ES-I3 (cell line): ENCODE measurements around the gene PRKCZ.

Experiments used
- H3K36me3 ChIP-seq: 2 replicates; pipeline ENCODE4 v1.6.1; 2013; ENCODE audit warnings: mild to moderate bottlenecking, low read length, control low read depth, moderate library complexity; ENCODE audit not compliant: insufficient read depth
- H3K4me1 ChIP-seq: 2 replicates; pipeline ENCODE4 v1.6.1; 2013; ENCODE audit warnings: mild to moderate bottlenecking, control low read depth, low read length; ENCODE audit not compliant: insufficient read depth
- H3K9ac ChIP-seq: 2 replicates; pipeline ENCODE4 v1.6.1; 2013; ENCODE audit warnings: low read depth, mild to moderate bottlenecking, low read length, moderate library complexity
- H3K9me3 ChIP-seq: 2 replicates; pipeline ENCODE4 v1.6.1; 2013; ENCODE audit warnings: mild to moderate bottlenecking, low read length, moderate library complexity; ENCODE audit not compliant: control insufficient read depth, insufficient read depth

The PRKCZ gene

DNA sequence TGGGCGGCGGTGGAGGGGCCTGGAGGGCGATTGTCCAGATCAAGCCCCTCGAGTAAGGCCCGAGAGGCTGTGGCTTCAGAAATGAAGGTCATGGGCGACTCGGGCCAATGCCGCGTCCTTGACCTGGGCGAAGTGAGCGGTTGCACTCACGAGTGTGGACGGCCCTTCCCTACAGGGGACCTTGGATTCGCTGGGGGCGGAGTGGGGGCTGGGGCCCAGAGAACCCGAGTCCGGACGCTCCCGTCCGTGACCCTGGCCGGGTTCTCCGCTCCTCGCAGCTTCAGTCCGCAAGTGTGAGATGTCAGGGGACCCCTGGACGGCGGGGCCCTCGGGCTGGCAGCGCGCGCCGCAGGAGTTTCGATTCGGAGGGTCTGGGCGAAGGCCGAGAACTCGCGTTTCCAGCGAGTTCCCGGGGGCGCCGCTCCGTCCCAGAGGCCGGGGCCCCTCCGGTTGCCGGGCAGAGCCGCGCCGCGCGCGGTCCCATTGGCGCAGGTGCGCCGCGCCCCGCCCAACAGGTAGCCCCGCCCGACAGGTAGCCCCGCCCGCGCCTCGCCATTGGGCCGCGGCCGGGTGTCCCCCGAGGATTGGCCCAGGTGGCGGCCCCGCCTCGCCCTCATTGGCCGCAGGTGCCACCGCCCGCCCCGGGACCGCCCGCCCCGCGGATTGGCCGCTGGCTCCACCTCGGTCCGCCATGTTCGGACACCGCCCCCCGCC lies at the start of gene PRKCZ:
PRKCZ (plus strand) TSS at position 694 of the 714 bp plus-strand sequence. CDS start 220 bp downstream, outside the sequence.
- H3K36me3 ChIP-seq: no peaks in the 10 kb centered on the region
- peaks cover 3% of the 10 kb centered on the region; the same call in 1 of the 2 replicates for H3K4me1 ChIP-seq
- no peaks in the 10 kb centered on the region for H3K9me3 ChIP-seq
- peak within 1 kb of the TSS; percentile 85 for H3K9ac ChIP-seq

DNA sequence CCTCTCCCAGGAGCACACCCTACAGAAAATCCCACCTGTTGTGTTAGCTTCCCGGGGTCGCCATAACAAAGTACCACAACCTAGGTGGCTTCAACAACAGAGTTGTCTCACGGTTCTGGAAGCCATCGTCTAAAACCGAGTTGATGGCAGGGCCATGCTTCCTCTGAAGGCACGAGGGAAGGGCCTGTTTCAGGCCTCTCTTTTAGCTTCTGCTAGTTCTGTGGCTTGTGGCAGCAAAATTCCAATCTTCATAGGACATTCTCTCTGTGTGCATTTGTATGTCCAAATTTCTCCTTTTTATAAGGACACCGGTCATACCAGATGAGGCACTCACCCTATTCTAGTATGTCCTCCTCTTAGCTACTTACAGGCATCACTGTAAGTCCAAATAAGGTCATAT lies 49.8 kb upstream of the PRKCZ start:
- Histone ChIP-seq H3K36me3 (no peaks in the 10 kb centered on the region), H3K9me3 (no peaks in the 10 kb centered on the region), H3K4me1 (no peaks in the 10 kb centered on the region; the same call in 1 of the 2 replicates), H3K9ac (no peak overlapping the region)

GRCh38 chr1:2000850-2001249 lies 49.4 kb upstream of the PRKCZ start:
- H3K36me3 ChIP-seq: no peaks in the 10 kb centered on the region
- no peaks in the 10 kb centered on the region for H3K9me3 ChIP-seq
- no peaks in the 10 kb centered on the region; the same call in 1 of the 2 replicates for H3K4me1 ChIP-seq
- H3K9ac ChIP-seq: no peak overlapping the region

- Histone ChIP-seq H3K9me3 (no peaks in the 10 kb centered on the region), H3K9ac (no peak overlapping the region), H3K36me3 (no peaks in the 10 kb centered on the region), H3K4me1 (no peaks in the 10 kb centered on the region; the same call in 1 of the 2 replicates)
These were observed 48.3 kb upstream of the PRKCZ start for GRCh38 chr1:2001773-2002411.

GRCh38 chr1:2003541-2004131 lies 46.6 kb upstream of the PRKCZ start, which contains the start of gene CFAP74:
CFAP74 (minus strand) TSS chr1:2003786; CDS start chr1:1990956, 12,830 bp downstream.
- H3K4me1 ChIP-seq: no peaks in the 10 kb centered on the region; the same call in 1 of the 2 replicates
- no peaks in the 10 kb centered on the region for H3K9me3 ChIP-seq
- H3K36me3 ChIP-seq: no peaks in the 10 kb centered on the region
- peak within 1 kb of the TSS; percentile 66; the same call in 1 of the 2 replicates for H3K9ac ChIP-seq

GRCh38 chr1:2004856-2005255 lies 45.4 kb upstream of the PRKCZ start:
- Histone ChIP-seq H3K9me3 (no peaks in the 10 kb centered on the region), H3K36me3 (no peaks in the 10 kb centered on the region), H3K9ac (no peak overlapping the region), H3K4me1 (no peaks in the 10 kb centered on the region; the same call in 1 of the 2 replicates)

GRCh38 chr1:2009101-2010053 lies 40.8 kb upstream of the PRKCZ start:
- H3K9me3 ChIP-seq: no peaks in the 10 kb centered on the region
- H3K36me3 ChIP-seq: no peaks in the 10 kb centered on the region
- no peaks in the 10 kb centered on the region for H3K4me1 ChIP-seq
- H3K9ac ChIP-seq: no peak overlapping the region

DNA sequence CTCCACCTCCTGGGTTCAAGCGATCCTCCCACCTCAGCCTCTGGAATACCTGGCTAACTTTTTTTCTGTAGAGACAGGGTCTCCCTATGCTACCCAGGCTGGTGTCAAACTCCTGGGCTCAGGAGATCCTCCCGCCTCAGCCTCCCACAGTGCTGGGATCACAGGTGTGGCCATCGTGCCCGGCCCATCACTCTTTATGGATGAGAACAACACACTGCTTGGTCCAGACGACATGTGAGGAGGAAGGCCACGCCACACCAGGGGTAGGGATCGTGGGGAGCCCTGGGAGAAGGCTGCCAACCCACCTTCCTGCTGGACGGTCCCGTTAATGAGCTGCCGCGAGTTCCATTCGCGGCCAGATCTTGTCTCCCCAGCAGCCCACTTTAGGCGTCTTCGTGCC lies 36.0 kb upstream of the PRKCZ start:
- Histone ChIP-seq H3K4me1 (peaks cover 14% of the 10 kb centered on the region; the same call in 1 of the 2 replicates), H3K9me3 (no peaks in the 10 kb centered on the region), H3K9ac (no peak overlapping the region), H3K36me3 (no peaks in the 10 kb centered on the region)

- no peaks in the 10 kb centered on the region for H3K36me3 ChIP-seq
- no peaks in the 10 kb centered on the region for H3K9me3 ChIP-seq
- H3K4me1 ChIP-seq: peaks cover 14% of the 10 kb centered on the region; the same call in 1 of the 2 replicates
- no peak overlapping the region for H3K9ac ChIP-seq
These were observed 35.2 kb upstream of the PRKCZ start for GRCh38 chr1:2014741-2015735.

- peaks cover 14% of the 10 kb centered on the region; the same call in 1 of the 2 replicates for H3K4me1 ChIP-seq
- no peak overlapping the region for H3K9ac ChIP-seq
- H3K9me3 ChIP-seq: no peaks in the 10 kb centered on the region
- H3K36me3 ChIP-seq: no peaks in the 10 kb centered on the region
These were observed 34.1 kb upstream of the PRKCZ start for GRCh38 chr1:2016123-2016522.

GRCh38 chr1:2018217-2019171 lies 31.7 kb upstream of the PRKCZ start:
- no peaks in the 10 kb centered on the region for H3K9me3 ChIP-seq
- H3K36me3 ChIP-seq: no peaks in the 10 kb centered on the region
- H3K9ac ChIP-seq: peak overlapping the region; percentile 48; the same call in 1 of the 2 replicates
- H3K4me1 ChIP-seq: peaks cover 14% of the 10 kb centered on the region; the same call in 1 of the 2 replicates

DNA sequence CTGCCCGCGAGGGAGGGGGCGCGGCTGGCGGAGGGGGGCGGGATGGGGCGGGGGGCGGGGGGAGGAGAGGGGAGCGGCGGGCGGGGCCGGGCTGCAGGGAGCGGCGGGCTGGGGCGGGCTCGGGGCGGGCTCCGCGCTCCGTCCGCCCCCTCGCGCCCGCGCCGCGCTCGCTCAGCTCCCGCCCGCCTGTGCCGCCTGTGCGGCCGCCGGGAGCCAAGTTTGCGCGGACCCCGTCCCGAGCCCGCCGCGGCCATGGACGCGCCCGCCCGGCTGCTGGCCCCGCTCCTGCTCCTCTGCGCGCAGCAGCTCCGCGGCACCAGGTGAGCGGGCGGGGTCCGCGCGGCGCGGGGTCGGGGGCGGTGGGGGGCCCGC lies 31.1 kb upstream of the PRKCZ start, which contains the start of gene GABRD:
GABRD (plus strand) TSS at position 174 of the 372 bp plus-strand sequence; CDS start at position 253, 79 bp downstream.
- H3K9me3 ChIP-seq: no peaks in the 10 kb centered on the region

More for the DNA sequence above, 31.1 kb upstream of the PRKCZ start, which contains the start of gene GABRD:
- Histone ChIP-seq H3K9ac (peak within 1 kb of the TSS; percentile 48; the same call in 1 of the 2 replicates), H3K36me3 (no peaks in the 10 kb centered on the region), H3K4me1 (peaks cover 14% of the 10 kb centered on the region; the same call in 1 of the 2 replicates)
